ENCODE results near the gene DRC1.
"Not testable (repeated sequence)": the region's sequence is repeated elsewhere in the genome, so short reads cannot be mapped to it uniquely, and the experiment has no call there.

DRC1 gene

GRCh38 chr2:26401739-26402541 lies at the start of gene DRC1:
Gene DRC1, plus strand, starts transcription at chr2:26401920. Its CDS starts 70 bp downstream, at chr2:26401990.
- DNase-seq = no peak

- DNase-seq = peak; percentile 6 to 17
Measured at GRCh38 chr2:26352892-26353291, 48.8 kb upstream of the DRC1 start.

- DNase-seq = not testable (repeated sequence)
Measured at GRCh38 chr2:26354469-26354868, 47.3 kb upstream of the DRC1 start.

- no peak for DNase-seq
Measured at GRCh38 chr2:26355038-26355995, 46.4 kb upstream of the DRC1 start.

- DNase-seq = no peak
Measured at GRCh38 chr2:26356111-26356510, 45.6 kb upstream of the DRC1 start.

- DNase-seq = no peak
Measured at GRCh38 chr2:26356771-26357170, 44.9 kb upstream of the DRC1 start.

- DNase-seq = no peak
Measured at GRCh38 chr2:26359886-26360473, 41.7 kb upstream of the DRC1 start.

- no peak for DNase-seq
Measured at GRCh38 chr2:26363323-26363722, 38.4 kb upstream of the DRC1 start.

GRCh38 chr2:26363958-26364357 lies 37.8 kb upstream of the DRC1 start:
- no peak for DNase-seq

GRCh38 chr2:26364669-26365068 lies 37.1 kb upstream of the DRC1 start:
- no peak for DNase-seq

- no peak for DNase-seq
Measured at GRCh38 chr2:26366957-26367356, 34.8 kb upstream of the DRC1 start.

GRCh38 chr2:26369664-26370063 lies 32.1 kb upstream of the DRC1 start:
- not testable (repeated sequence) for DNase-seq

GRCh38 chr2:26370909-26371308 lies 30.8 kb upstream of the DRC1 start:
- DNase-seq = not testable (repeated sequence)

GRCh38 chr2:26376799-26377198 lies 24.9 kb upstream of the DRC1 start:
- DNase-seq = no peak

GRCh38 chr2:26380281-26380680 lies 21.4 kb upstream of the DRC1 start:
- no peak for DNase-seq

GRCh38 chr2:26382564-26382963 lies 19.2 kb upstream of the DRC1 start:
- no peak for DNase-seq

- no peak for DNase-seq
Measured at GRCh38 chr2:26384183-26384582, 17.5 kb upstream of the DRC1 start.

- no peak for DNase-seq
Measured at GRCh38 chr2:26384597-26384996, 17.1 kb upstream of the DRC1 start.

- no peak for DNase-seq
Measured at GRCh38 chr2:26387189-26387588, 14.5 kb upstream of the DRC1 start.

- no peak for DNase-seq
Measured at GRCh38 chr2:26394694-26395093, 7.0 kb upstream of the DRC1 start.

GRCh38 chr2:26395394-26395793 lies 6.3 kb upstream of the DRC1 start:
- DNase-seq = no peak

- peak; percentile 18 to 20 for DNase-seq
Measured at GRCh38 chr2:26396734-26397298, 4.9 kb upstream of the DRC1 start.

- DNase-seq = no peak
Measured at GRCh38 chr2:26399771-26400376, 1.8 kb upstream of the DRC1 start.

Measured in activated CD4-positive, alpha-beta T cell treated with anti-CD3 and anti-CD28 coated beads, Interleukin-2, amount 50 U/mL, for 4 hours (primary cell).